Transverse colon (tissue), 4 donors: ENCODE measurements around the gene PHLDB2.

ENCODE experiments used
- EP300 ChIP-seq: sonication (generic); formaldehyde crosslinking; IDR thresholded peaks from one replicate; pipeline ENCODE4 v1.6.1; 2017; ENCODE audit warnings: antibody characterized with exemption, low read depth
- POLR2A ChIP-seq: fragments of 450-650 bp; IDR thresholded peaks from one replicate; pipeline ENCODE4 v1.6.1; 2016; ENCODE audit warnings: antibody characterized with exemption, mild to moderate bottlenecking, moderate library complexity
- POLR2AphosphoS5 ChIP-seq, 3 donors: sonication (generic); formaldehyde crosslinking; IDR thresholded peaks; one replicate each; pipeline ENCODE4 v1.6.1; 2016; ENCODE audit warnings: antibody characterized with exemption in 3 of 3
- TF ChIP-seq, protein P1 (sequence below), 5 experiments: fragments of 200-600 bp in 3 of 5; fragments of 450-650 bp in 2 of 5; sonication (generic) in 3 of 5; IDR thresholded peaks; 1 replicate in 2 of 5; 2 replicates in 3 of 5; pipeline ENCODE4 v1.5.1; 2016 to 2017; ENCODE audit warnings: antibody characterized with exemption in 5 of 5, inconsistent platforms in 3 of 5, mild to moderate bottlenecking in 2 of 5, moderate library complexity in 1 of 5

DNA sequence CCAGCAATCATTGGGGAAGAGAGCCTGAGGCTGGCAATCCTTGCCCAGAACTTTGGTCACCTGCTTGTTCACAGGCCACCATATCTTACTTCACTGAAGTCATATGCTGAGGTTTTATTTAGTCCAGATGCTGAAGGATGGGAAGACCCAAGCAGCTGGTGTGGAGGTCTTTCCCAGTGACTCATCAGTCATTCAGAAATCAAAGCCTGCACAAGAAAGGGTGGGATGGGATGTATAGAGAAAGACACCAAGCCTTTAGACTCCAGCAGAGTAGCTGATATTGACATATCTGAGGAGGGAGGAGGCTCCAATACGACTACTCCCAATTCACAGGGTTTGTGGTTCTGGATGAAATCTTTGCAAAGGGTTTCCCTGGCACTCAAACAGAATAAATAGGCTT, 13.0 kb upstream of the PHLDB2 start:
- TF ChIP-seq POLR2A (no peak), EP300 (no peak), POLR2AphosphoS5 (IDR thresholded peaks at IDR 0.05) (no peak)
- TF ChIP-seq, protein P1, sequence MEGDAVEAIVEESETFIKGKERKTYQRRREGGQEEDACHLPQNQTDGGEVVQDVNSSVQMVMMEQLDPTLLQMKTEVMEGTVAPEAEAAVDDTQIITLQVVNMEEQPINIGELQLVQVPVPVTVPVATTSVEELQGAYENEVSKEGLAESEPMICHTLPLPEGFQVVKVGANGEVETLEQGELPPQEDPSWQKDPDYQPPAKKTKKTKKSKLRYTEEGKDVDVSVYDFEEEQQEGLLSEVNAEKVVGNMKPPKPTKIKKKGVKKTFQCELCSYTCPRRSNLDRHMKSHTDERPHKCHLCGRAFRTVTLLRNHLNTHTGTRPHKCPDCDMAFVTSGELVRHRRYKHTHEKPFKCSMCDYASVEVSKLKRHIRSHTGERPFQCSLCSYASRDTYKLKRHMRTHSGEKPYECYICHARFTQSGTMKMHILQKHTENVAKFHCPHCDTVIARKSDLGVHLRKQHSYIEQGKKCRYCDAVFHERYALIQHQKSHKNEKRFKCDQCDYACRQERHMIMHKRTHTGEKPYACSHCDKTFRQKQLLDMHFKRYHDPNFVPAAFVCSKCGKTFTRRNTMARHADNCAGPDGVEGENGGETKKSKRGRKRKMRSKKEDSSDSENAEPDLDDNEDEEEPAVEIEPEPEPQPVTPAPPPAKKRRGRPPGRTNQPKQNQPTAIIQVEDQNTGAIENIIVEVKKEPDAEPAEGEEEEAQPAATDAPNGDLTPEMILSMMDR (IDR thresholded peaks at IDR 0.05), result no peak
